Stimulated activated CD8-positive, alpha-beta memory T cell treated with anti-CD3 and anti-CD28 coated beads, Interleukin-2, amount 100 ng/mL, for 48 hours (primary cell): Measurements from ENCODE around the gene SOX6.
A peak's percentile ranks its signal among the peaks of the same experiment; 100 is the strongest.

Experiments
- DNase-seq, 2 donors: peaks; one replicate each; pipeline ENCODE4 v3.0.0-alpha.2; 2020; ENCODE audit warnings: low read depth in 2 of 2

The SOX6 gene

GRCh38 chr11:15963266-15963665 lies 393.1 kb downstream of the SOX6 start:
- DNase-seq, result no peak

- no peak for DNase-seq
These were observed 397.4 kb downstream of the SOX6 start for GRCh38 chr11:15958910-15959309.

- DNase-seq, result no peak
These were observed 399.1 kb downstream of the SOX6 start for GRCh38 chr11:15957234-15957633.

GRCh38 chr11:15956302-15956701 lies 400.0 kb downstream of the SOX6 start:
- no peak for DNase-seq

GRCh38 chr11:15955595-15955994 lies 400.8 kb downstream of the SOX6 start:
- DNase-seq, result no peak

GRCh38 chr11:15947681-15948648 lies 408.4 kb downstream of the SOX6 start:
- no peak for DNase-seq

GRCh38 chr11:15945726-15946125 lies 410.6 kb downstream of the SOX6 start:
- no peak for DNase-seq

- DNase-seq, result no peak
These were observed 411.9 kb downstream of the SOX6 start for GRCh38 chr11:15944460-15944859.

- no peak for DNase-seq
These were observed 412.7 kb downstream of the SOX6 start for GRCh38 chr11:15943418-15944197.

GRCh38 chr11:15942936-15943335 lies 413.4 kb downstream of the SOX6 start:
- no peak for DNase-seq

- no peak for DNase-seq
These were observed 414.2 kb downstream of the SOX6 start for GRCh38 chr11:15942126-15942525.

- DNase-seq, result peak; percentile 5 to 21
These were observed 415.1 kb downstream of the SOX6 start for GRCh38 chr11:15941206-15941770.

GRCh38 chr11:15940462-15941205 lies 415.7 kb downstream of the SOX6 start:
- DNase-seq, result no peak

- no peak for DNase-seq
These were observed 417.4 kb downstream of the SOX6 start for GRCh38 chr11:15938983-15939382.

- DNase-seq, result no peak
These were observed 418.2 kb downstream of the SOX6 start for GRCh38 chr11:15938121-15938611.

- no peak for DNase-seq
These were observed 418.7 kb downstream of the SOX6 start for GRCh38 chr11:15937601-15938120.

- DNase-seq, result no peak
These were observed 420.3 kb downstream of the SOX6 start for GRCh38 chr11:15936011-15936410.

- DNase-seq, result no peak
These were observed 421.0 kb downstream of the SOX6 start for GRCh38 chr11:15935373-15935772.

GRCh38 chr11:15933886-15934625 lies 422.3 kb downstream of the SOX6 start:
- no peak for DNase-seq

- DNase-seq, result no peak
These were observed 423.9 kb downstream of the SOX6 start for GRCh38 chr11:15932417-15932816.

- no peak for DNase-seq
These were observed 424.8 kb downstream of the SOX6 start for GRCh38 chr11:15931497-15931896.
